Brain microvascular endothelial cell (primary cell): ENCODE data around the gene ZDHHC17.
A peak's percentile ranks its signal among the peaks of the same experiment; 100 is the strongest.

ENCODE experiments used
- DNase-seq: peaks from one replicate; pipeline ENCODE4 v3.0.0-alpha.2; 2020
- H3K27ac ChIP-seq: fragments of 250-450 bp; sonication (Bioruptor Pico); 2 replicates; pipeline ENCODE4 v1.5.1; 2020; ENCODE audit warnings: mild to moderate bottlenecking, moderate library complexity
- H3K27me3 ChIP-seq: fragments of 250-450 bp; sonication (Bioruptor Pico); replicated peaks from 2 replicates; pipeline ENCODE4 v1.5.1; 2020; ENCODE audit warnings: mild to moderate bottlenecking
- H3K36me3 ChIP-seq: fragments of 250-450 bp; sonication (Bioruptor Pico); replicated peaks from 2 replicates; pipeline ENCODE4 v1.5.1; 2020; ENCODE audit warnings: mild to moderate bottlenecking
- H3K4me3 ChIP-seq: 2 replicates; pipeline ENCODE4 v1.5.1; 2011; ENCODE audit warnings: low read depth, mild to moderate bottlenecking, control low read depth, low read length, moderate library complexity
- in situ Hi-C: cut with HindIII; loops from 2 replicates; pipeline ENCODE4 v1.10.0; 2017; ENCODE audit warnings: low sequenced_read_pairs, low pct_ligation_motif_present
- TF ChIP-seq, protein P1 (sequence below): IDR thresholded peaks from 2 replicates; pipeline ENCODE4 v1.5.1; 2011; ENCODE audit warnings: low read depth, mild to moderate bottlenecking, moderate library complexity, low read length, control low read depth, inconsistent platforms; ENCODE audit errors: missing control alignments

ZDHHC17 gene

DNA sequence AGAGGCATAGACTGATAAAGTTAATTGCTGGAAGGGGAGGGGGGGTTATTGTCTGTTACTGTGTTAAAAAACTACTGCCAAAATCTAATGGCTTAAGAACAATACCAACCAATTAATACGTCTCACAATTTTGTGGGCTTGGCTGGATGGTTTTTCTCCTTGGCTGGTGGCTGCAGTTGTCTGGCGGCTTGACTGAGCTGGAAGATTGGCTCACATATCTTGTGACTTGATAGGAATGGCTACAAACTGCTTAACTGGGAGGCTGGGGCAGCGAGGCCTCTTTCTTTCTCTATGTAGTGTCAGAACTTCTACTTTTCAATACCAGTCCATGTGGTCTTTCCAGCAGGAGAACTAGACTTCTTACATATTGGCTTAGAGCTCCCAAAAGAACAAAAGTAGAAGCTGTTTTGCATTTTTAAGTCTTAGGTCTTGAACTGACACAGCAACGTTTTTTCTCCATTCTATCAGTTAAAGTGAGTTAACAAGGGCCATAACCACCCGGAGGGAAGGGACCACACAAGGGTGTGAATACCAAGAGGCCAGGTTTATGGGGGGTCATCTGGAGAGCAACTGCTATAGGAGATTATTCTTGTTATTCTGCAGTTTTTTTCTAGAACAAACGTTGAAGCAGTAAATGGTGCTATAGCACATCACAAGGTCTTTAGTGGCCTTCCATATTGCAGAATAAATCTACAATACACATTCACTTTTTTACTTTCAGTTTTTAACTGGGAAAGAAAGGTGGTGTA, 46.9 kb downstream of the ZDHHC17 start:
- in situ Hi-C loops: no loop called here
- TF ChIP-seq, protein P1, sequence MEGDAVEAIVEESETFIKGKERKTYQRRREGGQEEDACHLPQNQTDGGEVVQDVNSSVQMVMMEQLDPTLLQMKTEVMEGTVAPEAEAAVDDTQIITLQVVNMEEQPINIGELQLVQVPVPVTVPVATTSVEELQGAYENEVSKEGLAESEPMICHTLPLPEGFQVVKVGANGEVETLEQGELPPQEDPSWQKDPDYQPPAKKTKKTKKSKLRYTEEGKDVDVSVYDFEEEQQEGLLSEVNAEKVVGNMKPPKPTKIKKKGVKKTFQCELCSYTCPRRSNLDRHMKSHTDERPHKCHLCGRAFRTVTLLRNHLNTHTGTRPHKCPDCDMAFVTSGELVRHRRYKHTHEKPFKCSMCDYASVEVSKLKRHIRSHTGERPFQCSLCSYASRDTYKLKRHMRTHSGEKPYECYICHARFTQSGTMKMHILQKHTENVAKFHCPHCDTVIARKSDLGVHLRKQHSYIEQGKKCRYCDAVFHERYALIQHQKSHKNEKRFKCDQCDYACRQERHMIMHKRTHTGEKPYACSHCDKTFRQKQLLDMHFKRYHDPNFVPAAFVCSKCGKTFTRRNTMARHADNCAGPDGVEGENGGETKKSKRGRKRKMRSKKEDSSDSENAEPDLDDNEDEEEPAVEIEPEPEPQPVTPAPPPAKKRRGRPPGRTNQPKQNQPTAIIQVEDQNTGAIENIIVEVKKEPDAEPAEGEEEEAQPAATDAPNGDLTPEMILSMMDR: no peak
- no peak for DNase-seq
- no peak overlapping the region for H3K4me3 ChIP-seq
- H3K27ac ChIP-seq: no peak overlapping the region
- H3K36me3 ChIP-seq: peaks cover 10% of the 10 kb centered on the region
- H3K27me3 ChIP-seq: no peaks in the 10 kb centered on the region

DNA sequence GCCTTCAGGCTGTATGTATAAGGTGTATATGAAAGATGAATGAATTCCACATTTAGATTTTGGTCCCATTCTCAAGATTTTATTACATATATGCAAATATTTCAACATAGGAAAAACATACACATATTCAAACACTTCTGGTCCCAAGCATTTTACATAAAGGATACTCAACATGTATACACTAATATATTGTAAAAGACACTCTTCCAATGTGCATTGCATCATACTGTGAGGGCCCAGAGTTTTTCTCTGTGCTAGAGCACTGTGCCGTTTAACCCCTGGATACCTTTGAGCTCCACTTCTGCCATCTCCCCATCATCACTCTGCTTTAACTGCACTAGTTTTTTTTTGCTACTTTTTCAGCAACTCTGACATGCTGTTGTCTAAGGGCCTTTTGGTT, 48.1 kb downstream of the ZDHHC17 start:
- Histone ChIP-seq H3K36me3 (peaks cover 1% of the 10 kb centered on the region), H3K27me3 (no peaks in the 10 kb centered on the region), H3K4me3 (no peak overlapping the region), H3K27ac (no peak overlapping the region)
- DNase-seq: no peak
- TF ChIP-seq, protein P1: no peak
- in situ Hi-C loops: no loop called here

GRCh38 chr12:76813265-76813664, 49.4 kb downstream of the ZDHHC17 start:
- DNase-seq: peak; percentile 10
- no peak overlapping the region for H3K27ac ChIP-seq
- no peaks in the 10 kb centered on the region for H3K36me3 ChIP-seq
- in situ Hi-C loops: no loop called here
- H3K27me3 ChIP-seq: no peaks in the 10 kb centered on the region
- no peak overlapping the region for H3K4me3 ChIP-seq
- TF ChIP-seq, protein P1: no peak

GRCh38 chr12:76813972-76814371, 50.1 kb downstream of the ZDHHC17 start:
- H3K4me3 ChIP-seq: no peak overlapping the region
- TF ChIP-seq, protein P1: no peak
- in situ Hi-C loops: no loop called here
- H3K27me3 ChIP-seq: no peaks in the 10 kb centered on the region
- DNase-seq: no peak
- no peak overlapping the region for H3K27ac ChIP-seq
- no peaks in the 10 kb centered on the region for H3K36me3 ChIP-seq

GRCh38 chr12:76820888-76821482, 57.1 kb downstream of the ZDHHC17 start:
- in situ Hi-C loops: no loop called here
- no peak overlapping the region for H3K27ac ChIP-seq
- no peak overlapping the region for H3K4me3 ChIP-seq
- H3K36me3 ChIP-seq: no peaks in the 10 kb centered on the region
- TF ChIP-seq, protein P1: peak; percentile 89
- no peaks in the 10 kb centered on the region for H3K27me3 ChIP-seq
- DNase-seq: peak; percentile 42

- TF ChIP-seq, protein P1: no peak
- no peak for DNase-seq
- H3K27me3 ChIP-seq: no peaks in the 10 kb centered on the region
- no peak overlapping the region for H3K27ac ChIP-seq
- H3K4me3 ChIP-seq: no peak overlapping the region
- in situ Hi-C loops: no loop called here
- peaks cover 3% of the 10 kb centered on the region for H3K36me3 ChIP-seq
Measured at GRCh38 chr12:76830436-76830835, 66.5 kb downstream of the ZDHHC17 start.
